HG02970 (cell line): ENCODE measurements around the gene FEM1B.

Source experiments
- ATAC-seq: cut with Tn5 transposase; IDR thresholded peaks from one replicate; pipeline ENCODE4 v1.9.1; 2021; ENCODE audit warnings: mild to moderate bottlenecking, moderate library complexity, moderate number of reproducible peaks; ENCODE audit not compliant: unreplicated experiment, low FRiP score

Gene FEM1B

GRCh38 chr15:68318931-68319909, 41.7 kb downstream of the FEM1B start:
- ATAC-seq, result no peak

- no peak for ATAC-seq
These were observed 42.5 kb downstream of the FEM1B start for GRCh38 chr15:68319997-68320396.

GRCh38 chr15:68321229-68321628, 43.7 kb downstream of the FEM1B start:
- ATAC-seq, result no peak

- ATAC-seq, result no peak
These were observed 45.3 kb downstream of the FEM1B start for GRCh38 chr15:68322796-68323195.

GRCh38 chr15:68325726-68326125, 48.2 kb downstream of the FEM1B start:
- ATAC-seq, result no peak

- ATAC-seq, result no peak
These were observed 49.3 kb downstream of the FEM1B start for GRCh38 chr15:68326711-68327354.

GRCh38 chr15:68328443-68328842, 50.9 kb downstream of the FEM1B start:
- no peak for ATAC-seq

GRCh38 chr15:68328964-68329363, 51.4 kb downstream of the FEM1B start:
- no peak for ATAC-seq

GRCh38 chr15:68330416-68330815, 52.9 kb downstream of the FEM1B start:
- ATAC-seq, result no peak

GRCh38 chr15:68330901-68331300, 53.4 kb downstream of the FEM1B start:
- no peak for ATAC-seq

- ATAC-seq, result no peak
These were observed 54.7 kb downstream of the FEM1B start for GRCh38 chr15:68332266-68332665.

GRCh38 chr15:68333775-68334470, 56.4 kb downstream of the FEM1B start:
- no peak for ATAC-seq

GRCh38 chr15:68334661-68335124, 57.1 kb downstream of the FEM1B start:
- no peak for ATAC-seq

GRCh38 chr15:68335251-68335650, 57.7 kb downstream of the FEM1B start:
- no peak for ATAC-seq

- ATAC-seq, result no peak
These were observed 58.1 kb downstream of the FEM1B start for GRCh38 chr15:68335655-68336054.

- ATAC-seq, result no peak
These were observed 59.0 kb downstream of the FEM1B start for GRCh38 chr15:68336516-68336915.

- ATAC-seq, result no peak
These were observed 60.3 kb downstream of the FEM1B start for GRCh38 chr15:68337826-68338225.

- ATAC-seq, result no peak
These were observed 61.9 kb downstream of the FEM1B start for GRCh38 chr15:68339481-68339880.

- ATAC-seq, result no peak
These were observed 63.5 kb downstream of the FEM1B start for GRCh38 chr15:68340726-68341671.
